Choroid plexus epithelial cell (primary cell): ENCODE measurements around the gene FTCD.
A peak's percentile ranks its signal among the peaks of the same experiment; 100 is the strongest.

Experiments
- DNase-seq: peaks from one replicate; pipeline ENCODE4 v3.0.0-alpha.2; 2010; ENCODE audit warnings: low read depth
- H3K4me3 ChIP-seq: 2 replicates; pipeline ENCODE4 v1.5.1; 2011; ENCODE audit warnings: low read depth, mild to moderate bottlenecking, control low read depth, low read length, moderate library complexity
- TF ChIP-seq, protein P1 (sequence below): conservative IDR thresholded peaks from 2 replicates; pipeline ENCODE4 v1.5.1; 2011; ENCODE audit warnings: low read depth, mild to moderate bottlenecking, control low read depth, inconsistent platforms, low read length, moderate library complexity

The FTCD gene

DNA sequence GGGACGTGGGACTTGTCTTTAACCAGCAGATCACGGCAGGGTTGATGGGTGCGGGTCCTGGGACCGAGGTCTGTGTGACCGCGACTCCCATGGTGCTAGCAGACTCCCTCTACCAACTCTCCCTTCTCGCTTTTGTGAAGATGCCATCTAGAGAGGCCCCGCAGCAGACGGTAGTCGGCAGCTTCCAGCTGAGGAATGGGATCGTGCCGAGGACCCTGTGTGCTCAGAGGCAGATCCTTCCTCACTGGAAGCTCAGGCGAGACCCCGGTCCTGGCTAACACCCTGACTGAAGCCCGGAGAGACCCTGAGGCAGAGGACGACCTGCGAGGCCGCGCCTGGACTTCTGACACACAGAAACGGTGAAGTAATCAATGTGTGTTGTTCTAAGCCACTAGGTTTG, 41.4 kb upstream of the FTCD start:
- no peak overlapping the region for H3K4me3 ChIP-seq
- TF ChIP-seq, protein P1, sequence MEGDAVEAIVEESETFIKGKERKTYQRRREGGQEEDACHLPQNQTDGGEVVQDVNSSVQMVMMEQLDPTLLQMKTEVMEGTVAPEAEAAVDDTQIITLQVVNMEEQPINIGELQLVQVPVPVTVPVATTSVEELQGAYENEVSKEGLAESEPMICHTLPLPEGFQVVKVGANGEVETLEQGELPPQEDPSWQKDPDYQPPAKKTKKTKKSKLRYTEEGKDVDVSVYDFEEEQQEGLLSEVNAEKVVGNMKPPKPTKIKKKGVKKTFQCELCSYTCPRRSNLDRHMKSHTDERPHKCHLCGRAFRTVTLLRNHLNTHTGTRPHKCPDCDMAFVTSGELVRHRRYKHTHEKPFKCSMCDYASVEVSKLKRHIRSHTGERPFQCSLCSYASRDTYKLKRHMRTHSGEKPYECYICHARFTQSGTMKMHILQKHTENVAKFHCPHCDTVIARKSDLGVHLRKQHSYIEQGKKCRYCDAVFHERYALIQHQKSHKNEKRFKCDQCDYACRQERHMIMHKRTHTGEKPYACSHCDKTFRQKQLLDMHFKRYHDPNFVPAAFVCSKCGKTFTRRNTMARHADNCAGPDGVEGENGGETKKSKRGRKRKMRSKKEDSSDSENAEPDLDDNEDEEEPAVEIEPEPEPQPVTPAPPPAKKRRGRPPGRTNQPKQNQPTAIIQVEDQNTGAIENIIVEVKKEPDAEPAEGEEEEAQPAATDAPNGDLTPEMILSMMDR: no peak
- DNase-seq: no peak

DNA sequence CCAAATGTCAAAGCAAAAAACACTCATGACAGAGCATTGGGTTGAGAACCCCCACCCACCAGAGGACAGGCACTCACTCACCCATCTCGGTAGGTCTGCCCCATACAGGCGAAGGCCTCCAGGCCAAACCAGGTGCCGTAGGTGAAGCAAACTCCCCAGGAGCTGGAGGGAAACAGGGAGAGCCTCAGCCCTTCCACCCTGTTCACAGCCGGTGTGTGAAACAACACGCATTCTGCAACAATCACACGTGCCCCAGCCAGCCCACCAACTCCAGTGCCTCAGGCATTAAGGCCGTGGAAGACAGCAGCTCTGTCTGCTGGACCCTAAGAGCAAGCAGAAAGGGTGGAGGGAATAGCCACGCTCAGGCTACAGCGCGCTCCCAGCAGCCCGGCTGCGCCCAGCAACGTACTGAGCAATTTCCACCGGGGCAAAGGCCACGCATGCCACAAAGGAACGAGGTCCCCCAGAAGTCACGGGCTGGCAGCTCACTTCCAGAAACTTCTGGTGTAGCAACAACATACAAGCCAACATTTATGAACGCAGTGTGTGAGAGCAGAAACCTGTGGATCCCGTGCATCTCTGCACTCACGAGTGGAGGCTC, 40.3 kb upstream of the FTCD start:
- DNase-seq: no peak
- TF ChIP-seq, protein P1: no peak
- no peak overlapping the region for H3K4me3 ChIP-seq

DNA sequence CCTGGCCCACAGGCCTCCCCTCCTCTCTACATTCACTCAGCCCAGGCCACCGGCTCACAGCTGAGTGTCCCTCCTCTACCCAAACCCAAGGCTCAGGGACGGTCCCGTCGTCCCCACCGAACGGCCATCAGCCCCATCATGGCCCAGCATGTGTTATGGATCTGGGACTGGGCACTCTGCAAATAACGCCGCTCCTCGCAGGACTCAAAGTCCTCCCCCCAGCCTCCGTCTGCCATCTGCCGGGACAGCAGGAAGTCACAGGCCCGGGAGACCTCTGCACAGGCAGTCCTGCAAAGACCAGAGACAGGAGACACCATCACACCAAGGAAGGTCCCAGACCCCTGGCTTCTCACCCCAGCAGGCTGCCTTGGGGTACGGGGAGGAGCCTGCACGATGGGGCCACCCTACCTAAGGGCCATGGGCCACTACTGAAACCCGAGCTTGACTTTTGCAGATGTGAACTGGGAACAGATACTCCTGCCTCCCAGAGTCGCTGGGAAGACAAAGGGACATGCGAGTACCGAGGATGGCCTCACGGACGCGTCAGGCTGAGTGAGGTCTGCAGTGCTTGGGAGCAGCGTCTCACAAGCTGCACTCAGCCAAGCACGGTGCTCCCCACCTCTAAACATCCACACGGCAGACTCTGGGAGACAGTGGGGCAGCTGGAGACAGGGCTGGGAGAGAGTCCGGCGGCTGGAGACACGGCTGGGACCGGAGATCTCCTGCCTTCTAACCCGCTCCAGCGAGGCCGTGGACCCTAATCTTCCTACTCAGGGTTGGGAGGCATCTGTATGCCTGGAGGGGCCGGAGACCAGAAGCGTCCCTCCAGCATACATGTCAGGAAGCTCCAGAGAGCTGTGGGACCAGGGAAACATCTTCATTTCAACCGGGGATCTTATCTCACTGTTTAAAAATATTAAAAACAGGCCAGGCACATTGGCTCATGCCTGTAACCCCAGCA, 39.3 kb upstream of the FTCD start:
- TF ChIP-seq, protein P1: no peak
- no peak for DNase-seq
- no peak overlapping the region for H3K4me3 ChIP-seq

DNA sequence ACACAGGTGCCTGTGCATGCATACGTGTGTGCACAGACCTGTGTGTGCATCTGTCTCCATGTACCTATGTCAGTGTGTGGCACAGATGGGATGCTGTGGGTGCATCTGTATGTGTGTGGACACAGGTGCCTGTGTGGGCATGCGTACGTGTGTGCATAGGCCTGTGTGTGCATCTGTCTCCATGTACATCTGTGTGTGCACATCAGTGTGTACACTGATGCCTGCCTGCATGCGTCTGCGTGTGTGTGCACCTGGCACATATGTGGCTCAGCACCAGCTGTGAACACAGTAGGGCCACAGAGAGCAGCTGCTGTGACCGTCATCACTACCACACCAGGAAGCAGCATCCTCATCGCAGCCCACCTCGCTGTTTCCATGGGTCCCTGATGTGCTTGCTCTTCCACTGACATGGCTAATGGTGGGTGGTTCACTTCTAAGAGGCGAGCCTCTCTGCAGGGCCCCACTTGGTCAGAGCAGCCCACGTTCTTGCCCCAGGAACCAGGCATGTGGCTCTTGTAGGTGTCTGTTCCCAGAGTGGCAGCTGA, 38.5 kb upstream of the FTCD start:
- H3K4me3 ChIP-seq: no peak overlapping the region
- no peak for DNase-seq
- TF ChIP-seq, protein P1: no peak

DNA sequence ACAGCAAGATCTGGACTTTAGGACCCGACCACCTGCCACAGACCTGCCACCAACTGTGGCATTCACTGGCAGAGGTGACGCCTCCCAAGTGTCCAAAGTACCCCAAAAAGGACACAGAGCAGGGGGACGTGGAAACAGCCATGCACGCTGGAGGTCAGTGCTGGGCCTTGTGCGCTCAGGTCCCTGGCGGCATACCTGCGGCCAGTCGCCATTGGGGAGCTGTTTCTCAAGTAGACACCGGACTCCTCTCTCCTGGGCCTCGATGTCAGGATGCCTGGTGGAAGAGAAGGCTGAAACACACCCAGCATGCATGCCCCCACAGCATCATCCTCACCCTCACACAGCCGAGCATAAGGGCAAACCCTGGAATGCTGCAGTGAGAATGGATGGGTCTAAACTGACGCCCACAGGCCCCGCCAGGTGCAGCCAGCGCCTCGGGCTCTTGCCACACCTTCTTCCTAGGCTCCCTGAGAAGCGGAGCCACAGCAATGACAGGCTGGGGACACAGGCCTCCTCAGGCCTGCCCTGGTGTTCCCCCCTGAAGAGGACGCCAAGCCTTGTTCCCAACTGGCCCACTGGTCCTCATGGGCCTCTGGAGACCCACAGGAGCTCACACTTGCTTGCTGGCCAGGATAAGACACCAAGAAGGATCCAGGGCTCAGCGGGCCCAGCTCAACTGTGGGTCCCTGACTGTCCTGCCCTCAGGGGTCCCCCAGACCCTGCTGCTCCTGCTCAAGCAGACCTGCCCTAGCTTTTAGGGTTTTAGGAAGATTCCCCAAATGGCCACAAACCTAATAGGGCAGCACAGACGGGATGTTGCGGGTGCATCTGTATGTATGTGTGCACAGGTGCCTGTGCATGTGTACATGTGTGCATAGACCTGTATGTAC, 36.6 kb upstream of the FTCD start:
- no peak for DNase-seq
- no peak overlapping the region for H3K4me3 ChIP-seq
- TF ChIP-seq, protein P1: no peak

DNA sequence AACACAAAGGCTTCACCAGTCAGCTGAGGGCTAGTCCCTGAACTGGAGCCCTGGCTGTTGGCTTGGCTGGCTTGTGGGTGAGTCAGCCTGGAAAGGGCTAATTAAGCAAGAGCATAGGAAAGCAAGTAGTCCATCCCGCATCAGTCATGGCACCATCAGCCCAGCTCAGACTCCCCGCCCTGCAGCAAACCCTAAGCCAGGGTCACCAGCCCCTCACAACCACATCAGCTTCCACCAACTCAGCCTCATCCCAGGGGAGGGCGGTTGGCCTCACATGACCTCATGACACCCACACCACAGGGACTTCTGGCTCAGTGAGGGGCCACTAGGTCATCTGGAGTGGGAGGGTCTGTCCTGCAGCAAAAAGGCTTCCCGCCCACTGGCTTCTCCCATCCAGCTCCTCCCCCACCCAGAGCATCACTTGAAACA, 35.9 kb upstream of the FTCD start:
- TF ChIP-seq, protein P1: no peak
- peak; percentile 93 for DNase-seq

More for the DNA sequence above, 35.9 kb upstream of the FTCD start:
- no peak overlapping the region for H3K4me3 ChIP-seq
